ENCODE data around the gene FBXO21. TPM values are rescaled to one million over a fixed set of nuclear protein-coding genes. Genes with fewer than 3 reads are reported as not detected.

The FBXO21 gene
- total and polyA plus RNA-seq, 2 of the 13 experiments (the other 11 are each of a cell fraction or from before 2014, with no cell fraction given) = 15.6 to 32.5 TPM

- DNase-seq (ENCODE audit: low spot score) = no peak
- H3K27me3 ChIP-seq (ENCODE audit: control insufficient read depth in 1 of 2, insufficient read depth in 2 of 2, low read length in 2 of 2) = peaks cover 1 to 26% of the 10 kb centered on the region in 2 experiments; a peak in 3 of 5 replicates
- intact Hi-C loops (cut with micrococcal nuclease; ENCODE audit: unreplicated experiment) (no loop called here), in situ Hi-C loops (cut with HindIII; ENCODE audit: extremely low pct_ligation_motif_present, low pct_unique_long_range_greater_than_20kb) (no loop called here)
- POLR2A ChIA-PET = no interaction called here
- H3K36me3 ChIP-seq (replicated peaks in 1 of 2; ENCODE audit: control insufficient read depth in 1 of 2, insufficient read depth in 2 of 2, low read length in 2 of 2) = no peaks in the 10 kb centered on the region
- CTCF ChIA-PET (ENCODE audit: low intra/inter-chr PET ratio, low total read pairs) = no interaction called here
- no peak for ATAC-seq
- H4K20me1 ChIP-seq (ENCODE audit: insufficient read depth, low read length) = no peaks in the 10 kb centered on the region
- no TSS peak for BruUV-seq (replicated peaks)
- H3K4me1 ChIP-seq (ENCODE audit: insufficient read depth, low read length) = no peaks in the 10 kb centered on the region
- no peaks in the 10 kb centered on the region for H3K79me2 ChIP-seq (ENCODE audit: insufficient read depth, low read length)
- H3K27ac ChIP-seq (ENCODE audit: extremely low read length, insufficient read depth, low read length) = no peak overlapping the region
- no peak overlapping the region for H2AFZ ChIP-seq (ENCODE audit: low read length)
- TF ChIP-seq ZBTB4 (CRISPR knock-in tag; IDR thresholded peaks at IDR 0.05; ENCODE audit: borderline replicate concordance) = no peak
- TF ChIP-seq TIGD3 (CRISPR knock-in tag; IDR thresholded peaks at IDR 0.05; ENCODE audit: borderline replicate concordance) = no peak
- TF ChIP-seq CTCF (CRISPR knock-in tag; IDR thresholded peaks at IDR 0.05) = no peak
- no peak for TF ChIP-seq ZFY (CRISPR knock-in tag; IDR thresholded peaks at IDR 0.05)
- no peak for TF ChIP-seq HNF4G (IDR thresholded peaks at IDR 0.05; ENCODE audit: borderline replicate concordance, low read depth, low read length)
- no peak for TF ChIP-seq HNF4G (CRISPR knock-in tag; IDR thresholded peaks at IDR 0.05; ENCODE audit: borderline replicate concordance, low read depth)
- TF ChIP-seq ETS1 (CRISPR knock-in tag; IDR thresholded peaks at IDR 0.05) = no peak
- no peak for TF ChIP-seq ZNF773 (CRISPR knock-in tag; IDR thresholded peaks at IDR 0.05; ENCODE audit: borderline replicate concordance)
- no peak for TF ChIP-seq ZNF574 (CRISPR knock-in tag; IDR thresholded peaks at IDR 0.05)
- no peak for TF ChIP-seq ZFP1 (CRISPR knock-in tag; IDR thresholded peaks at IDR 0.05)
- no peak for TF ChIP-seq HMG20B (CRISPR knock-in tag; conservative IDR thresholded peaks at IDR 0.05)
- 33% methylated on average over 9 of the region's 9 CpGs for WGBS (ENCODE audit: low lambda C conversion rate)
- no peak for FAIRE-seq
- no peak overlapping the region for H3K4me3 ChIP-seq (replicated peaks in 1 of 3; ENCODE audit: insufficient read depth in 1 of 3, low read depth in 2 of 3, low read length in 3 of 3)
- H3K4me2 ChIP-seq (ENCODE audit: low read depth, low read length) = no peak overlapping the region
- no peaks in the 10 kb centered on the region for H3K9me3 ChIP-seq (ENCODE audit: low read length)
- H3K9ac ChIP-seq (ENCODE audit: insufficient read depth, low read depth, low read length) = no peak overlapping the region
Observed at GRCh38 chr12:117202556-117202955, 12.3 kb upstream of the FBXO21 start.

All from HepG2 (cell line).